Effector memory CD8-positive, alpha-beta T cell (primary cell): Measurements from ENCODE around the gene RAPGEF1.
"Not testable (repeated sequence)": the region's sequence is repeated elsewhere in the genome, so short reads cannot be mapped to it uniquely, and the experiment has no call there.

Source experiments
- ATAC-seq: fragments of 150-1000 bp; cut with Tn5 transposase; replicated peaks from 2 replicates; pipeline ENCODE4 v1.10.0; 2021; ENCODE audit warnings: mild to moderate bottlenecking, moderate library complexity
- DNase-seq, 3 experiments: peaks; one replicate each; pipeline ENCODE4 v3.0.0; 2021
- H3K27ac Mint-ChIP-seq, 2 donors: one replicate each; pipeline ENCODE4 v1.8.0; 2022; ENCODE audit warnings: mild to moderate bottlenecking in 2 of 2, mixed read lengths in 2 of 2, moderate library complexity in 2 of 2
- H3K27me3 Mint-ChIP-seq, 2 donors: one replicate each; pipeline ENCODE4 v1.8.0; 2022; ENCODE audit warnings: mixed read lengths in 2 of 2
- H3K36me3 Mint-ChIP-seq: one replicate; pipeline ENCODE4 v1.8.0; 2022; ENCODE audit warnings: mild to moderate bottlenecking, moderate library complexity, mixed read lengths; ENCODE audit not compliant: insufficient read depth
- H3K4me1 Mint-ChIP-seq, 2 donors: one replicate each; pipeline ENCODE4 v1.8.0; 2022; ENCODE audit warnings: low read depth in 2 of 2, mixed read lengths in 2 of 2
- H3K4me3 Mint-ChIP-seq, 2 donors: one replicate each; pipeline ENCODE4 v1.8.0; 2022; ENCODE audit warnings: mild to moderate bottlenecking in 2 of 2, mixed read lengths in 2 of 2, moderate library complexity in 2 of 2
- H3K9me3 Mint-ChIP-seq, 2 donors: one replicate each; pipeline ENCODE4 v1.8.0; 2022; ENCODE audit warnings: mixed read lengths in 2 of 2

Gene RAPGEF1

GRCh38 chr9:131562032-131562959, 177.6 kb downstream of the RAPGEF1 start:
- H3K4me3 Mint-ChIP-seq = no peak overlapping the region
- H3K36me3 Mint-ChIP-seq = peaks cover 20% of the 10 kb centered on the region
- DNase-seq (no peak), ATAC-seq (no peak)
- no peaks in the 10 kb centered on the region for H3K4me1 Mint-ChIP-seq
- peaks cover 0 to under 1% of the 10 kb centered on the region in 2 donors for H3K27me3 Mint-ChIP-seq
- H3K9me3 Mint-ChIP-seq = no peaks in the 10 kb centered on the region
- H3K27ac Mint-ChIP-seq = no peak overlapping the region

- no peak overlapping the region for H3K4me3 Mint-ChIP-seq
- no peak for DNase-seq
- H3K36me3 Mint-ChIP-seq = peaks cover 32% of the 10 kb centered on the region
- no peaks in the 10 kb centered on the region for H3K9me3 Mint-ChIP-seq
- no peaks in the 10 kb centered on the region for H3K4me1 Mint-ChIP-seq
- no peak for ATAC-seq
- H3K27ac Mint-ChIP-seq = no peak overlapping the region
- H3K27me3 Mint-ChIP-seq = peaks cover 21 to 27% of the 10 kb centered on the region in 2 donors
Measured at GRCh38 chr9:131559421-131560000, 180.4 kb downstream of the RAPGEF1 start.

GRCh38 chr9:131557855-131558548, 181.9 kb downstream of the RAPGEF1 start:
- no peaks in the 10 kb centered on the region for H3K4me1 Mint-ChIP-seq
- ATAC-seq (no peak), DNase-seq (no peak)
- peak overlapping the region in 1 of 2 donors; percentile 30 for H3K27ac Mint-ChIP-seq
- peaks cover 24 to 38% of the 10 kb centered on the region in 2 donors for H3K27me3 Mint-ChIP-seq
- H3K4me3 Mint-ChIP-seq = no peak overlapping the region
- H3K36me3 Mint-ChIP-seq = peaks cover 32% of the 10 kb centered on the region
- H3K9me3 Mint-ChIP-seq = no peaks in the 10 kb centered on the region

- Mint-ChIP-seq H3K4me3 (no peak overlapping the region), H3K4me1 (no peaks in the 10 kb centered on the region), H3K36me3 (peaks cover 26% of the 10 kb centered on the region), H3K27ac (peak overlapping the region; percentile 30 to 47), H3K9me3 (no peaks in the 10 kb centered on the region), H3K27me3 (peaks cover 34 to 51% of the 10 kb centered on the region in 2 donors)
- DNase-seq (no peak), ATAC-seq (no peak)
Measured at GRCh38 chr9:131555841-131556673, 183.8 kb downstream of the RAPGEF1 start.

- no peak overlapping the region for H3K27ac Mint-ChIP-seq
- H3K27me3 Mint-ChIP-seq = peaks cover 44 to 62% of the 10 kb centered on the region in 2 donors
- H3K4me1 Mint-ChIP-seq = no peaks in the 10 kb centered on the region
- H3K4me3 Mint-ChIP-seq = peak overlapping the region in 1 of 2 donors; percentile 34
- peaks cover 26% of the 10 kb centered on the region for H3K36me3 Mint-ChIP-seq
- DNase-seq (no peak), ATAC-seq (peak; percentile 58)
- no peaks in the 10 kb centered on the region for H3K9me3 Mint-ChIP-seq
Measured at GRCh38 chr9:131554843-131555351, 185.0 kb downstream of the RAPGEF1 start.

GRCh38 chr9:131554087-131554842, 185.6 kb downstream of the RAPGEF1 start:
- peaks cover 50 to 69% of the 10 kb centered on the region in 2 donors for H3K27me3 Mint-ChIP-seq
- H3K4me3 Mint-ChIP-seq = no peak overlapping the region
- H3K4me1 Mint-ChIP-seq = no peaks in the 10 kb centered on the region
- H3K9me3 Mint-ChIP-seq = no peaks in the 10 kb centered on the region
- DNase-seq = no peak
- H3K27ac Mint-ChIP-seq = no peak overlapping the region
- ATAC-seq = no peak
- H3K36me3 Mint-ChIP-seq = peaks cover 26% of the 10 kb centered on the region

GRCh38 chr9:131552030-131552429, 187.8 kb downstream of the RAPGEF1 start:
- H3K27ac Mint-ChIP-seq = no peak overlapping the region

GRCh38 chr9:131550465-131550864, 189.4 kb downstream of the RAPGEF1 start:
- peaks cover 11 to 15% of the 10 kb centered on the region in 2 donors for H3K4me1 Mint-ChIP-seq
- ATAC-seq, H3K4me3 Mint-ChIP-seq, DNase-seq, H3K27ac Mint-ChIP-seq, H3K36me3 Mint-ChIP-seq, H3K9me3 Mint-ChIP-seq: not testable (repeated sequence)
- H3K27me3 Mint-ChIP-seq = peaks cover 65 to 84% of the 10 kb centered on the region in 2 donors

More at GRCh38 chr9:131552030-131552429, 187.8 kb downstream of the RAPGEF1 start:
- ATAC-seq = no peak
- Mint-ChIP-seq H3K36me3 (peaks cover 18% of the 10 kb centered on the region), H3K27me3 (peaks cover 72 to 88% of the 10 kb centered on the region in 2 donors), H3K4me3 (no peak overlapping the region), H3K9me3 (no peaks in the 10 kb centered on the region), H3K4me1 (peaks cover 8 to 9% of the 10 kb centered on the region in 2 donors)
- DNase-seq = no peak

- DNase-seq, H3K4me3 Mint-ChIP-seq, ATAC-seq, H3K36me3 Mint-ChIP-seq, H3K9me3 Mint-ChIP-seq: not testable (repeated sequence)
- H3K27ac Mint-ChIP-seq = peak overlapping the region in 1 of 2 donors; percentile 74
- peaks cover 58 to 76% of the 10 kb centered on the region in 2 donors for H3K27me3 Mint-ChIP-seq
- H3K4me1 Mint-ChIP-seq = peaks cover 11 to 15% of the 10 kb centered on the region in 2 donors
Measured at GRCh38 chr9:131549186-131549585, 190.7 kb downstream of the RAPGEF1 start.

GRCh38 chr9:131546336-131547084, 193.4 kb downstream of the RAPGEF1 start:
- Mint-ChIP-seq H3K27me3 (peaks cover 50 to 56% of the 10 kb centered on the region in 2 donors), H3K4me1 (peaks cover 11 to 15% of the 10 kb centered on the region in 2 donors), H3K9me3 (peaks cover 0 to 2% of the 10 kb centered on the region in 2 donors), H3K27ac (no peak overlapping the region), H3K4me3 (peak overlapping the region; percentile 52 to 72), H3K36me3 (peaks cover 3% of the 10 kb centered on the region)
- DNase-seq = no peak
- ATAC-seq = no peak

- H3K4me1 Mint-ChIP-seq = peaks cover 11 to 15% of the 10 kb centered on the region in 2 donors
- peaks cover 0 to 2% of the 10 kb centered on the region in 2 donors for H3K9me3 Mint-ChIP-seq
- ATAC-seq (no peak), DNase-seq (no peak)
- peaks cover 3% of the 10 kb centered on the region for H3K36me3 Mint-ChIP-seq
- H3K27ac Mint-ChIP-seq = no peak overlapping the region
- peak overlapping the region; percentile 52 to 72 for H3K4me3 Mint-ChIP-seq
- H3K27me3 Mint-ChIP-seq = peaks cover 44 to 50% of the 10 kb centered on the region in 2 donors
Measured at GRCh38 chr9:131545786-131546335, 194.0 kb downstream of the RAPGEF1 start.
